Right renal pelvis (tissue), 4 donors: ENCODE results near the gene NEDD8. TPM values are rescaled to one million over a fixed set of nuclear protein-coding genes. Genes with fewer than 3 reads are reported as not detected.

Source experiments
- DNase-seq, 4 donors: peaks; one replicate each; pipeline ENCODE4 v3.0.0-alpha.2; 2013; ENCODE audit warnings: low read depth in 4 of 4, low spot score in 3 of 4, missing footprints in 1 of 4
- polyA plus RNA-seq, 4 donors: library from polyadenylated mRNA; unstranded; fragments of 120-200 nt; gene quantifications; one replicate each; pipeline ENCODE4 v1.2.1, GENCODE V29; 2013; ENCODE audit not compliant: insufficient read length in 4 of 4

Gene NEDD8
- polyA plus RNA-seq, 4 donors, result 222 to 245 (median 238) TPM

- DNase-seq, result no peak
Measured at GRCh38 chr14:24184104-24184970, 47.8 kb downstream of the NEDD8 start.

GRCh38 chr14:24183014-24183481 lies 49.1 kb downstream of the NEDD8 start:
- no peak for DNase-seq

GRCh38 chr14:24182110-24182882 lies 49.9 kb downstream of the NEDD8 start:
- no peak for DNase-seq

- DNase-seq, result no peak
Measured at GRCh38 chr14:24181371-24182077, 50.6 kb downstream of the NEDD8 start.

GRCh38 chr14:24179961-24180796 lies 52.0 kb downstream of the NEDD8 start:
- peak in 1 of 4 donors; percentile 18 for DNase-seq

GRCh38 chr14:24179294-24179960 lies 52.7 kb downstream of the NEDD8 start:
- no peak for DNase-seq

GRCh38 chr14:24178399-24179178 lies 53.6 kb downstream of the NEDD8 start:
- DNase-seq, result no peak

GRCh38 chr14:24177891-24178290 lies 54.3 kb downstream of the NEDD8 start:
- DNase-seq, result no peak

GRCh38 chr14:24177041-24177825 lies 54.9 kb downstream of the NEDD8 start:
- no peak for DNase-seq

- DNase-seq, result no peak
Measured at GRCh38 chr14:24176599-24176998, 55.6 kb downstream of the NEDD8 start.

GRCh38 chr14:24172871-24173281 lies 59.3 kb downstream of the NEDD8 start:
- DNase-seq, result no peak

GRCh38 chr14:24172261-24172860 lies 59.8 kb downstream of the NEDD8 start:
- DNase-seq, result peak in 1 of 4 donors; percentile 8

GRCh38 chr14:24171422-24172260 lies 60.5 kb downstream of the NEDD8 start, which contains the start of gene REC8:
REC8 (plus strand) TSS chr14:24172080; CDS start chr14:24172553, 473 bp downstream.
- DNase-seq, result peak; percentile 79 to 92 (median 88)

- DNase-seq, result no peak
Measured at GRCh38 chr14:24167469-24168114, 64.6 kb downstream of the NEDD8 start.
